Measurements from ENCODE around the gene LGR6. TPM values are rescaled to one million over a fixed set of nuclear protein-coding genes. Genes with fewer than 3 reads are reported as not detected.

LGR6 gene
- total RNA-seq, 1 donor from 2014 or later = 1.8 TPM

- TF ChIP-seq CTCF (IDR thresholded peaks at IDR 0.05) = no peak
- no peak overlapping the region for H3K4me3 Mint-ChIP-seq (ENCODE audit: unreplicated experiment)
- H3K4me1 Mint-ChIP-seq (ENCODE audit: low read depth) = no peaks in the 10 kb centered on the region
- H3K9me3 Mint-ChIP-seq (ENCODE audit: low read depth) = no peaks in the 10 kb centered on the region
- no peak for DNase-seq (ENCODE audit: low spot score)
- no peaks in the 10 kb centered on the region for H3K36me3 Mint-ChIP-seq (ENCODE audit: low read depth)
- H3K27me3 Mint-ChIP-seq (ENCODE audit: low read depth) = peaks cover under 1% of the 10 kb centered on the region
- H3K27ac Mint-ChIP-seq (ENCODE audit: unreplicated experiment) = no peak overlapping the region
These were observed 25.7 kb upstream of the LGR6 start for GRCh38 chr1:202167708-202168415.

- H3K4me3 Mint-ChIP-seq (ENCODE audit: unreplicated experiment) = no peak overlapping the region
- H3K36me3 Mint-ChIP-seq (ENCODE audit: low read depth) = no peaks in the 10 kb centered on the region
- TF ChIP-seq CTCF (IDR thresholded peaks at IDR 0.05) = no peak
- no peaks in the 10 kb centered on the region for H3K4me1 Mint-ChIP-seq (ENCODE audit: low read depth)
- H3K27ac Mint-ChIP-seq (ENCODE audit: unreplicated experiment) = no peak overlapping the region
- DNase-seq (ENCODE audit: low spot score) = no peak
- no peaks in the 10 kb centered on the region for H3K27me3 Mint-ChIP-seq (ENCODE audit: low read depth)
- H3K9me3 Mint-ChIP-seq (ENCODE audit: low read depth) = no peaks in the 10 kb centered on the region
These were observed 24.7 kb upstream of the LGR6 start for GRCh38 chr1:202168861-202169260.

GRCh38 chr1:202170726-202171125 lies 22.9 kb upstream of the LGR6 start:
- TF ChIP-seq CTCF (IDR thresholded peaks at IDR 0.05) = no peak
- Mint-ChIP-seq H3K4me1 (ENCODE audit: low read depth) (no peaks in the 10 kb centered on the region), H3K27me3 (ENCODE audit: low read depth) (no peaks in the 10 kb centered on the region), H3K4me3 (ENCODE audit: unreplicated experiment) (no peak overlapping the region), H3K27ac (ENCODE audit: unreplicated experiment) (no peak overlapping the region), H3K36me3 (ENCODE audit: low read depth) (no peaks in the 10 kb centered on the region), H3K9me3 (ENCODE audit: low read depth) (no peaks in the 10 kb centered on the region)
- no peak for DNase-seq (ENCODE audit: low spot score)

GRCh38 chr1:202171292-202172014 lies 22.1 kb upstream of the LGR6 start:
- Mint-ChIP-seq H3K4me3 (ENCODE audit: unreplicated experiment) (no peak overlapping the region), H3K4me1 (ENCODE audit: low read depth) (no peaks in the 10 kb centered on the region), H3K27me3 (ENCODE audit: low read depth) (no peaks in the 10 kb centered on the region), H3K36me3 (ENCODE audit: low read depth) (no peaks in the 10 kb centered on the region), H3K27ac (ENCODE audit: unreplicated experiment) (no peak overlapping the region), H3K9me3 (ENCODE audit: low read depth) (no peaks in the 10 kb centered on the region)
- DNase-seq (ENCODE audit: low spot score) = no peak
- no peak for TF ChIP-seq CTCF (IDR thresholded peaks at IDR 0.05)

- Mint-ChIP-seq H3K27ac (ENCODE audit: unreplicated experiment) (no peak overlapping the region), H3K27me3 (ENCODE audit: low read depth) (no peaks in the 10 kb centered on the region)
- TF ChIP-seq CTCF (IDR thresholded peaks at IDR 0.05) = no peak
These were observed 21.6 kb upstream of the LGR6 start for GRCh38 chr1:202172015-202172355.

More at GRCh38 chr1:202172015-202172355, 21.6 kb upstream of the LGR6 start:
- no peak for DNase-seq (ENCODE audit: low spot score)
- Mint-ChIP-seq H3K36me3 (ENCODE audit: low read depth) (no peaks in the 10 kb centered on the region), H3K4me1 (ENCODE audit: low read depth) (no peaks in the 10 kb centered on the region), H3K9me3 (ENCODE audit: low read depth) (no peaks in the 10 kb centered on the region), H3K4me3 (ENCODE audit: unreplicated experiment) (no peak overlapping the region)
